ENCODE measurements around the gene BRD1.

DNA sequence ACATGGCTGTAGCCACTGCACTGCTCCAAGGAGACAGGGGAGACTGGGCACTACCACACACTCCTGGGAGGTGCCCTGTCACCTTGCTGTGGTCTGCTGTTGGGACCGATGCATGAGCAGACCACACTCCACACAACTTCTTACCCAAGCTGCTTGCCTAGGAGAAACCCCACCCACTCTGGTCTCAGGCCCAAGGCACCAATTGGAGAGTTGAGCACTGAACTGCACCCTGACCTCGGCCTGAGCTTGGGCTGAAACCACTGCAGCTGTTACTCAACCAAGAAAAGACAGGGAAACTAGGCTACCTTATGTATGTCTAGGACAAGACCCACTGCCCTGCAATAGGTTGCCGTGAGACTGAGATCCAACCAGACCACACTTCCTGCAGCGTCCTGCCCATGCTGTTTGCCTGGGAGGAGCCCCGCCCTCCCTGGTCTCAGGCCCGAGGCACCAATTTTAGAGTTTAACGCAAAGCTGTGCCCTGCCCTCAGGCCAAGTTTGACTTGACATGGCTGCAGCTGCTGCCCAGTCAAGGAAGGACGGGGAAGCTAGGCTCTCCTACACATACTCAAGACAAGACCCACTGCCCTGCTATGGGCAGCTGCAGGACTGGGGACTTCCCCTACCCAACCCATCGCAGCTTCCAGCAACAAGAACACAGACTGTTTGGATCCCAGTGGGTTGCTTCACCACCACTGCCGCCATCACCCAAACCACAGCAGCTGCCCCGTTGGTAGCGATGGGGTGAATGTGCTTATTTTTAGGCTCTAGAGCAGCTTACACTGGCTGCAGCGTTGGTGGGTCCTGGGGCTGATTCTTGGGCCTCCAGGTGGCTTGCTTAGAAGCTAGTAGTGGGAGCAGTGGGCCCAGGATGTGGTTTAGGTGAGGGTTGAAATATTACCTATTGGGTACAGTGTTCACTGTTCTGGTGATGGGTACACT, 66.8 kb downstream of the BRD1 start:
- TF ChIP-seq POLR2AphosphoS5 (IDR thresholded peaks at IDR 0.05; ENCODE audit: low read depth) (no peak), CREB1 (CRISPR knock-in tag; IDR thresholded peaks at IDR 0.05; ENCODE audit: low read depth) (no peak)
- TF ChIP-seq, protein P1, sequence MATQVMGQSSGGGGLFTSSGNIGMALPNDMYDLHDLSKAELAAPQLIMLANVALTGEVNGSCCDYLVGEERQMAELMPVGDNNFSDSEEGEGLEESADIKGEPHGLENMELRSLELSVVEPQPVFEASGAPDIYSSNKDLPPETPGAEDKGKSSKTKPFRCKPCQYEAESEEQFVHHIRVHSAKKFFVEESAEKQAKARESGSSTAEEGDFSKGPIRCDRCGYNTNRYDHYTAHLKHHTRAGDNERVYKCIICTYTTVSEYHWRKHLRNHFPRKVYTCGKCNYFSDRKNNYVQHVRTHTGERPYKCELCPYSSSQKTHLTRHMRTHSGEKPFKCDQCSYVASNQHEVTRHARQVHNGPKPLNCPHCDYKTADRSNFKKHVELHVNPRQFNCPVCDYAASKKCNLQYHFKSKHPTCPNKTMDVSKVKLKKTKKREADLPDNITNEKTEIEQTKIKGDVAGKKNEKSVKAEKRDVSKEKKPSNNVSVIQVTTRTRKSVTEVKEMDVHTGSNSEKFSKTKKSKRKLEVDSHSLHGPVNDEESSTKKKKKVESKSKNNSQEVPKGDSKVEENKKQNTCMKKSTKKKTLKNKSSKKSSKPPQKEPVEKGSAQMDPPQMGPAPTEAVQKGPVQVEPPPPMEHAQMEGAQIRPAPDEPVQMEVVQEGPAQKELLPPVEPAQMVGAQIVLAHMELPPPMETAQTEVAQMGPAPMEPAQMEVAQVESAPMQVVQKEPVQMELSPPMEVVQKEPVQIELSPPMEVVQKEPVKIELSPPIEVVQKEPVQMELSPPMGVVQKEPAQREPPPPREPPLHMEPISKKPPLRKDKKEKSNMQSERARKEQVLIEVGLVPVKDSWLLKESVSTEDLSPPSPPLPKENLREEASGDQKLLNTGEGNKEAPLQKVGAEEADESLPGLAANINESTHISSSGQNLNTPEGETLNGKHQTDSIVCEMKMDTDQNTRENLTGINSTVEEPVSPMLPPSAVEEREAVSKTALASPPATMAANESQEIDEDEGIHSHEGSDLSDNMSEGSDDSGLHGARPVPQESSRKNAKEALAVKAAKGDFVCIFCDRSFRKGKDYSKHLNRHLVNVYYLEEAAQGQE (IDR thresholded peaks at IDR 0.05; ENCODE audit: unreplicated experiment), result no peak
- TF ChIP-seq, protein P2, sequence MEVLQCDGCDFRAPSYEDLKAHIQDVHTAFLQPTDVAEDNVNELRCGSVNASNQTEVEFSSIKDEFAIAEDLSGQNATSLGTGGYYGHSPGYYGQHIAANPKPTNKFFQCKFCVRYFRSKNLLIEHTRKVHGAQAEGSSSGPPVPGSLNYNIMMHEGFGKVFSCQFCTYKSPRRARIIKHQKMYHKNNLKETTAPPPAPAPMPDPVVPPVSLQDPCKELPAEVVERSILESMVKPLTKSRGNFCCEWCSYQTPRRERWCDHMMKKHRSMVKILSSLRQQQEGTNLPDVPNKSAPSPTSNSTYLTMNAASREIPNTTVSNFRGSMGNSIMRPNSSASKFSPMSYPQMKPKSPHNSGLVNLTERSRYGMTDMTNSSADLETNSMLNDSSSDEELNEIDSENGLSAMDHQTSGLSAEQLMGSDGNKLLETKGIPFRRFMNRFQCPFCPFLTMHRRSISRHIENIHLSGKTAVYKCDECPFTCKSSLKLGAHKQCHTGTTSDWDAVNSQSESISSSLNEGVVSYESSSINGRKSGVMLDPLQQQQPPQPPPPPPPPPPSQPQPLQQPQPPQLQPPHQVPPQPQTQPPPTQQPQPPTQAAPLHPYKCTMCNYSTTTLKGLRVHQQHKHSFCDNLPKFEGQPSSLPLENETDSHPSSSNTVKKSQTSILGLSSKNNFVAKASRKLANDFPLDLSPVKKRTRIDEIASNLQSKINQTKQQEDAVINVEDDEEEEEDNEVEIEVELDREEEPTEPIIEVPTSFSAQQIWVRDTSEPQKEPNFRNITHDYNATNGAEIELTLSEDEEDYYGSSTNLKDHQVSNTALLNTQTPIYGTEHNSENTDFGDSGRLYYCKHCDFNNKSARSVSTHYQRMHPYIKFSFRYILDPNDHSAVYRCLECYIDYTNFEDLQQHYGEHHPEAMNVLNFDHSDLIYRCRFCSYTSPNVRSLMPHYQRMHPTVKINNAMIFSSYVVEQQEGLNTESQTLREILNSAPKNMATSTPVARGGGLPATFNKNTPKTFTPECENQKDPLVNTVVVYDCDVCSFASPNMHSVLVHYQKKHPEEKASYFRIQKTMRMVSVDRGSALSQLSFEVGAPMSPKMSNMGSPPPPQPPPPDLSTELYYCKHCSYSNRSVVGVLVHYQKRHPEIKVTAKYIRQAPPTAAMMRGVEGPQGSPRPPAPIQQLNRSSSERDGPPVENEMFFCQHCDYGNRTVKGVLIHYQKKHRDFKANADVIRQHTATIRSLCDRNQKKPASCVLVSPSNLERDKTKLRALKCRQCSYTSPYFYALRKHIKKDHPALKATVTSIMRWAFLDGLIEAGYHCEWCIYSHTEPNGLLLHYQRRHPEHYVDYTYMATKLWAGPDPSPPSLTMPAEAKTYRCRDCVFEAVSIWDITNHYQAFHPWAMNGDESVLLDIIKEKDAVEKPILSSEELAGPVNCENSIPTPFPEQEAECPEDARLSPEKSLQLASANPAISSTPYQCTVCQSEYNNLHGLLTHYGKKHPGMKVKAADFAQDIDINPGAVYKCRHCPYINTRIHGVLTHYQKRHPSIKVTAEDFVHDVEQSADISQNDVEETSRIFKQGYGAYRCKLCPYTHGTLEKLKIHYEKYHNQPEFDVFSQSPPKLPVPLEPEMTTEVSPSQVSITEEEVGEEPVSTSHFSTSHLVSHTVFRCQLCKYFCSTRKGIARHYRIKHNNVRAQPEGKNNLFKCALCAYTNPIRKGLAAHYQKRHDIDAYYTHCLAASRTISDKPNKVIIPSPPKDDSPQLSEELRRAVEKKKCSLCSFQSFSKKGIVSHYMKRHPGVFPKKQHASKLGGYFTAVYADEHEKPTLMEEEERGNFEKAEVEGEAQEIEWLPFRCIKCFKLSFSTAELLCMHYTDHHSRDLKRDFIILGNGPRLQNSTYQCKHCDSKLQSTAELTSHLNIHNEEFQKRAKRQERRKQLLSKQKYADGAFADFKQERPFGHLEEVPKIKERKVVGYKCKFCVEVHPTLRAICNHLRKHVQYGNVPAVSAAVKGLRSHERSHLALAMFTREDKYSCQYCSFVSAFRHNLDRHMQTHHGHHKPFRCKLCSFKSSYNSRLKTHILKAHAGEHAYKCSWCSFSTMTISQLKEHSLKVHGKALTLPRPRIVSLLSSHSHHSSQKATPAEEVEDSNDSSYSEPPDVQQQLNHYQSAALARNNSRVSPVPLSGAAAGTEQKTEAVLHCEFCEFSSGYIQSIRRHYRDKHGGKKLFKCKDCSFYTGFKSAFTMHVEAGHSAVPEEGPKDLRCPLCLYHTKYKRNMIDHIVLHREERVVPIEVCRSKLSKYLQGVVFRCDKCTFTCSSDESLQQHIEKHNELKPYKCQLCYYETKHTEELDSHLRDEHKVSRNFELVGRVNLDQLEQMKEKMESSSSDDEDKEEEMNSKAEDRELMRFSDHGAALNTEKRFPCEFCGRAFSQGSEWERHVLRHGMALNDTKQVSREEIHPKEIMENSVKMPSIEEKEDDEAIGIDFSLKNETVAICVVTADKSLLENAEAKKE (CRISPR knock-in tag; IDR thresholded peaks at IDR 0.05), result no peak

Measured in GM23338 (cell line).